HG03103 (cell line): Measurements from ENCODE around the gene KMT2D.

Source experiments
- ATAC-seq: cut with Tn5 transposase; IDR thresholded peaks from one replicate; pipeline ENCODE4 v1.9.1; 2021; ENCODE audit warnings: low read depth; ENCODE audit not compliant: unreplicated experiment

The KMT2D gene

GRCh38 chr12:49055092-49055491, 5.5 kb downstream of the KMT2D start:
- ATAC-seq = no peak

GRCh38 chr12:49054524-49054923, 6.1 kb downstream of the KMT2D start:
- no peak for ATAC-seq

- ATAC-seq = no peak
These were observed 6.5 kb downstream of the KMT2D start for GRCh38 chr12:49054096-49054495.

GRCh38 chr12:49052451-49053208, 8.0 kb downstream of the KMT2D start:
- ATAC-seq = no peak

GRCh38 chr12:49051777-49052438, 8.7 kb downstream of the KMT2D start:
- no peak for ATAC-seq

- ATAC-seq = no peak
These were observed 9.2 kb downstream of the KMT2D start for GRCh38 chr12:49051373-49051764.

- no peak for ATAC-seq
These were observed 9.9 kb downstream of the KMT2D start for GRCh38 chr12:49050507-49051372.

- no peak for ATAC-seq
These were observed 10.9 kb downstream of the KMT2D start for GRCh38 chr12:49049566-49050224.

GRCh38 chr12:49048953-49049352, 11.6 kb downstream of the KMT2D start:
- no peak for ATAC-seq

- ATAC-seq = no peak
These were observed 14.3 kb downstream of the KMT2D start for GRCh38 chr12:49046129-49046895.

- ATAC-seq = no peak
These were observed 15.9 kb downstream of the KMT2D start for GRCh38 chr12:49044660-49045059.

- ATAC-seq = no peak
These were observed 16.7 kb downstream of the KMT2D start for GRCh38 chr12:49043856-49044258.

- no peak for ATAC-seq
These were observed 17.4 kb downstream of the KMT2D start for GRCh38 chr12:49043241-49043640.

GRCh38 chr12:49041881-49042484, 18.6 kb downstream of the KMT2D start:
- ATAC-seq = no peak

GRCh38 chr12:49041036-49041880, 19.3 kb downstream of the KMT2D start:
- no peak for ATAC-seq

- no peak for ATAC-seq
These were observed 20.2 kb downstream of the KMT2D start for GRCh38 chr12:49040364-49040855.

GRCh38 chr12:49039421-49040363, 20.9 kb downstream of the KMT2D start:
- ATAC-seq = no peak
